OCI-LY3 (cell line): ENCODE data around the gene SAFB2.
A peak's percentile ranks its signal among the peaks of the same experiment; 100 is the strongest.

Source experiments
- H2AFZ ChIP-seq: fragments of 200-600, 300-600 bp; shearing (Covaris generic); 2 replicates; pipeline ENCODE4 v1.6.0; 2014; ENCODE audit warnings: antibody characterized with exemption, low read depth, low read length
- H3K27ac ChIP-seq: fragments of 200-600, 300-600 bp; sonication (generic); 2 replicates; pipeline ENCODE4 v1.5.1; 2014; ENCODE audit warnings: mild to moderate bottlenecking, low read length, moderate library complexity, mixed read lengths
- H3K27me3 ChIP-seq: fragments of 200-600, 300-600 bp; sonication (generic); 2 replicates; pipeline ENCODE4 v1.6.1; 2014; ENCODE audit warnings: low read depth, low read length, mixed read lengths
- H3K36me3 ChIP-seq: fragments of 200-600, 300-600 bp; sonication (generic); replicated peaks from 2 replicates; pipeline ENCODE3; 2014; ENCODE audit warnings: low read depth, low read length, mixed read lengths
- H3K4me1 ChIP-seq: fragments of 300-600, 200-600 bp; sonication (generic); 2 replicates; pipeline ENCODE4 v1.6.1; 2014; ENCODE audit warnings: low read length, mixed read lengths
- H3K4me2 ChIP-seq: fragments of 200-600, 300-600 bp; sonication (generic); 2 replicates; pipeline ENCODE4 v1.6.1; 2014; ENCODE audit warnings: low read length, mixed read lengths
- H3K4me3 ChIP-seq: fragments of 300-600, 200-600 bp; sonication (generic); 2 replicates; pipeline ENCODE4 v1.5.1; 2014; ENCODE audit warnings: antibody characterized with exemption, mild to moderate bottlenecking, low read length, moderate library complexity
- H3K79me2 ChIP-seq: fragments of 300-600, 200-600 bp; shearing (Covaris generic); 2 replicates; pipeline ENCODE4 v1.6.1; 2014; ENCODE audit warnings: mild to moderate bottlenecking, low read length, mixed read lengths
- H3K9ac ChIP-seq: fragments of 300-600, 200-600 bp; shearing (Covaris generic); 2 replicates; pipeline ENCODE4 v1.6.0; 2014; ENCODE audit warnings: mild to moderate bottlenecking, low read length, moderate library complexity
- H3K9me3 ChIP-seq: fragments of 200-600, 300-600 bp; shearing (Covaris generic); 2 replicates; pipeline ENCODE4 v1.6.1; 2014; ENCODE audit warnings: low read length, mixed read lengths; ENCODE audit not compliant: insufficient read depth
- H4K20me1 ChIP-seq: fragments of 200-600, 300-600 bp; sonication (generic); 2 replicates; pipeline ENCODE4 v1.6.1; 2016; ENCODE audit warnings: low read length, mixed read lengths; ENCODE audit not compliant: insufficient read depth
- EZH2phosphoT487 ChIP-seq: fragments of 200-600 bp; shearing (Covaris generic); IDR thresholded peaks from 2 replicates; pipeline ENCODE4 v1.6.1; 2018; ENCODE audit warnings: antibody characterized with exemption, mixed run types, low read depth
- TF ChIP-seq, protein P1 (sequence below): fragments of 200-600, 300-600 bp; sonication (generic); IDR thresholded peaks from 2 replicates; pipeline ENCODE4 v1.5.1; 2014; ENCODE audit warnings: antibody characterized with exemption, low read length, low read depth

SAFB2 gene

GRCh38 chr19:5547881-5548280 is 74.7 kb downstream of the SAFB2 start:
- no peak overlapping the region for H3K9ac ChIP-seq
- H3K79me2 ChIP-seq = no peaks in the 10 kb centered on the region
- H3K4me1 ChIP-seq = peaks cover 12% of the 10 kb centered on the region
- TF ChIP-seq EZH2phosphoT487 = no peak
- TF ChIP-seq, protein P1, sequence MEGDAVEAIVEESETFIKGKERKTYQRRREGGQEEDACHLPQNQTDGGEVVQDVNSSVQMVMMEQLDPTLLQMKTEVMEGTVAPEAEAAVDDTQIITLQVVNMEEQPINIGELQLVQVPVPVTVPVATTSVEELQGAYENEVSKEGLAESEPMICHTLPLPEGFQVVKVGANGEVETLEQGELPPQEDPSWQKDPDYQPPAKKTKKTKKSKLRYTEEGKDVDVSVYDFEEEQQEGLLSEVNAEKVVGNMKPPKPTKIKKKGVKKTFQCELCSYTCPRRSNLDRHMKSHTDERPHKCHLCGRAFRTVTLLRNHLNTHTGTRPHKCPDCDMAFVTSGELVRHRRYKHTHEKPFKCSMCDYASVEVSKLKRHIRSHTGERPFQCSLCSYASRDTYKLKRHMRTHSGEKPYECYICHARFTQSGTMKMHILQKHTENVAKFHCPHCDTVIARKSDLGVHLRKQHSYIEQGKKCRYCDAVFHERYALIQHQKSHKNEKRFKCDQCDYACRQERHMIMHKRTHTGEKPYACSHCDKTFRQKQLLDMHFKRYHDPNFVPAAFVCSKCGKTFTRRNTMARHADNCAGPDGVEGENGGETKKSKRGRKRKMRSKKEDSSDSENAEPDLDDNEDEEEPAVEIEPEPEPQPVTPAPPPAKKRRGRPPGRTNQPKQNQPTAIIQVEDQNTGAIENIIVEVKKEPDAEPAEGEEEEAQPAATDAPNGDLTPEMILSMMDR = peak; percentile 42
- H2AFZ ChIP-seq = no peak overlapping the region
- no peak overlapping the region for H3K27ac ChIP-seq
- H3K4me2 ChIP-seq = no peak overlapping the region
- H3K27me3 ChIP-seq = no peaks in the 10 kb centered on the region
- H3K36me3 ChIP-seq = no peaks in the 10 kb centered on the region
- no peaks in the 10 kb centered on the region for H4K20me1 ChIP-seq
- no peak overlapping the region for H3K4me3 ChIP-seq
- H3K9me3 ChIP-seq = no peaks in the 10 kb centered on the region

- Histone ChIP-seq H3K9me3 (no peaks in the 10 kb centered on the region), H3K4me1 (peaks cover 12% of the 10 kb centered on the region), H4K20me1 (no peaks in the 10 kb centered on the region), H3K4me2 (peak overlapping the region; percentile 40), H3K27me3 (no peaks in the 10 kb centered on the region), H3K9ac (no peak overlapping the region), H3K4me3 (no peak overlapping the region), H3K36me3 (no peaks in the 10 kb centered on the region), H2AFZ (no peak overlapping the region), H3K79me2 (no peaks in the 10 kb centered on the region), H3K27ac (no peak overlapping the region)
- TF ChIP-seq, protein P1 = no peak
- TF ChIP-seq EZH2phosphoT487 = no peak
Observed at GRCh38 chr19:5545984-5546383, 76.6 kb downstream of the SAFB2 start.

GRCh38 chr19:5545051-5545450 is 77.5 kb downstream of the SAFB2 start:
- Histone ChIP-seq H3K9me3 (no peaks in the 10 kb centered on the region), H3K27me3 (no peaks in the 10 kb centered on the region), H2AFZ (no peak overlapping the region), H3K4me1 (peaks cover 12% of the 10 kb centered on the region), H3K9ac (no peak overlapping the region), H3K36me3 (no peaks in the 10 kb centered on the region), H3K27ac (no peak overlapping the region), H3K79me2 (no peaks in the 10 kb centered on the region), H3K4me2 (no peak overlapping the region), H3K4me3 (no peak overlapping the region), H4K20me1 (no peaks in the 10 kb centered on the region)
- TF ChIP-seq, protein P1 = no peak
- TF ChIP-seq EZH2phosphoT487 = no peak

DNA sequence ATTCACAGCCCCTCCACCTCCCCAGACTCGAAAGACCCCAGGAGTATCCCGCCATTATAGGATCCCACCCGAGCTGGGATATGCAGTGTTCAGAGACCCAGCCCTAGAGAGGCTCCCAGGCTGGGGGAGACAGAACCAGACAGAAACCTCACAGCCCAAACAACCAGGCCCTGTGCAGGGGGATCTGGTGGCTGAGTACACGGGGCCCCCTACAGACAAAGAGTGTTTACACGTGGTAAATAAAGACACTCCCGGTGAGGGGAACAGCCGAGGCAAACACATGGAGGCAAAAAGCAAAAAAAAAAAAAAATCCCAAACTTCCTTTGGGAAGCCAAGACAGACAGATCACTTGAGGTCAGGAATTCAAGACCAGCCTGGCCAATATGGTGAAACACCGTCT is 79.9 kb downstream of the SAFB2 start:
- Histone ChIP-seq H3K4me2 (no peak overlapping the region), H3K79me2 (no peaks in the 10 kb centered on the region), H3K9ac (no peak overlapping the region), H3K4me1 (peaks cover 12% of the 10 kb centered on the region), H3K4me3 (no peak overlapping the region), H3K36me3 (no peaks in the 10 kb centered on the region), H4K20me1 (no peaks in the 10 kb centered on the region), H2AFZ (no peak overlapping the region), H3K27me3 (no peaks in the 10 kb centered on the region), H3K27ac (no peak overlapping the region), H3K9me3 (no peaks in the 10 kb centered on the region)
- no peak for TF ChIP-seq EZH2phosphoT487
- TF ChIP-seq, protein P1 = no peak
